Fibroblast of the aortic adventitia (primary cell): ENCODE data around the gene CCNDBP1. TPM values are rescaled to one million over a fixed set of nuclear protein-coding genes. Genes with fewer than 3 reads are reported as not detected.

Experiments used
- DNase-seq: peaks from one replicate; pipeline ENCODE4 v3.0.0-alpha.2; 2010; ENCODE audit warnings: low read depth
- H3K4me3 ChIP-seq: 2 replicates; pipeline ENCODE4 v1.5.1; 2011; ENCODE audit warnings: low read depth, mild to moderate bottlenecking, control low read depth, low read length, moderate library complexity
- CTCF ChIP-seq: IDR thresholded peaks from 2 replicates; pipeline ENCODE4 v1.5.1; 2011; ENCODE audit warnings: mild to moderate bottlenecking, low read length, control low read depth, inconsistent platforms; ENCODE audit not compliant: insufficient read depth
- total RNA-seq: library from RNA; depleted of rRNA; stranded (reverse); fragments of >200 nt; gene quantifications from 2 replicates; pipeline ENCODE4 v1.2.3, GENCODE V29; 2012; ENCODE audit warnings: low replicate concordance

The CCNDBP1 gene
- total RNA-seq, 1 donor, result 61.2 TPM

- DNase-seq, result no peak
- no peak overlapping the region for H3K4me3 ChIP-seq
- TF ChIP-seq CTCF, result no peak
Measured at GRCh38 chr15:43206054-43206453, 20.9 kb downstream of the CCNDBP1 start.

GRCh38 chr15:43207024-43207423 is 21.8 kb downstream of the CCNDBP1 start:
- no peak for TF ChIP-seq CTCF
- DNase-seq, result no peak
- H3K4me3 ChIP-seq, result no peak overlapping the region

- no peak for DNase-seq
- no peak for TF ChIP-seq CTCF
- no peak overlapping the region for H3K4me3 ChIP-seq
Measured at GRCh38 chr15:43208052-43209002, 23.1 kb downstream of the CCNDBP1 start.

GRCh38 chr15:43209059-43209824 is 24.0 kb downstream of the CCNDBP1 start:
- no peak for DNase-seq
- H3K4me3 ChIP-seq, result no peak overlapping the region
- no peak for TF ChIP-seq CTCF

- no peak for DNase-seq
- no peak for TF ChIP-seq CTCF
- H3K4me3 ChIP-seq, result no peak overlapping the region
Measured at GRCh38 chr15:43210172-43210745, 25.1 kb downstream of the CCNDBP1 start.

GRCh38 chr15:43210807-43211206 is 25.6 kb downstream of the CCNDBP1 start:
- TF ChIP-seq CTCF, result no peak
- no peak overlapping the region for H3K4me3 ChIP-seq
- no peak for DNase-seq
